ENCODE measurements around the gene CYP3A5. TPM values are rescaled to one million over a fixed set of nuclear protein-coding genes. Genes with fewer than 3 reads are reported as not detected.
"Not testable (repeated sequence)": the region's sequence is repeated elsewhere in the genome, so short reads cannot be mapped to it uniquely, and the experiment has no call there.

Gene CYP3A5
- total RNA-seq, 1 experiment from 2014 or later, result 2.0 TPM

- H2AFZ ChIP-seq; H4K20me1 ChIP-seq (ENCODE audit: insufficient read depth); H3K79me2 ChIP-seq (ENCODE audit: low read depth); POLR2A ChIA-PET (ENCODE audit: unreplicated experiment); H3K9me3 ChIP-seq (ENCODE audit: insufficient read depth, low read depth); H3K9me2 ChIP-seq (ENCODE audit: insufficient read depth); H3K4me2 ChIP-seq; BruUV-seq (replicated peaks); intact Hi-C loops (cut with micrococcal nuclease; ENCODE audit: unreplicated experiment); H3K27me3 ChIP-seq (ENCODE audit: insufficient read depth, low read depth); H3K27ac ChIP-seq; H3K36me3 ChIP-seq (ENCODE audit: low read depth); CTCF ChIA-PET; DNase-seq; H3K4me3 ChIP-seq; H3F3A ChIP-seq (ENCODE audit: insufficient read depth, low read depth): not testable (repeated sequence)
- peaks cover 24% of the 10 kb centered on the region for H3K4me1 ChIP-seq (replicated peaks; ENCODE audit: insufficient read depth)
Observed at GRCh38 chr7:99690918-99691317, 11.1 kb upstream of the CYP3A5 start.

DNA sequence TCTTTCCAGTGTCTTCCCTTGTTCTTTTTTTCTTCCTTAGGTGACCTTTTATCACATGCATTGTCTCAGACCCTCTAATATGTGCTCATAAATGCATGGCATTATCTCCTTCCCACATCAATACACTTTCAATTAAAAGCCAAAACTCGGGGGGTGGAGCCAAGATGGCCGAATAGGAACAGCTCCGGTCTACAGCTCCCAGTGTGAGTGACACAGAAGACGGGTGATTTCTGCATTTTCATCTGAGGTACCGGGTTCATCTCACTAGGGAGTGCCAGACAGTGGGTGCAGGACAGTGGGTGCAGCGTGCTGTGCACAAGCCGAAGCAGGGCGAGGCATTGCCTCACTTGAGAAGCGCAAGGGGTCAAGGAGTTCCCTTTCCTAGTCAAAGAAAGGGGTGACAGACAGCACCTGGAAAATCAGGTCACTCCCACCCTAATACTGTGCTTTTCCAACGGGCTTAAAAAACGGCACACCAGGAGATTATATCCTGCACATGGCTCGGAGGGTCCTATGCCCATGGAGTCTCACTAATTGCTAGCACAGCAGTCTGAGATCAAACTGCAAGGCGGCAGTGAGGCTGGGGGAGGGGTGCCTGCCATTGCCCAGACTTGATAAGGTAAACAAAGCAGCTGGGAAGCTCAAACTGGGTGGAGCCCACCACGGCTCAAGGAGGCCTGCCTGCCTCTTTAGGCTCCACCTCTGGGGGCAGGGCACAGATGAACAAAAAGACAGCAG, 6.2 kb upstream of the CYP3A5 start:
- H3K9me2 ChIP-seq (ENCODE audit: insufficient read depth); H4K20me1 ChIP-seq (ENCODE audit: insufficient read depth); H3K27ac ChIP-seq; BruUV-seq (replicated peaks); H3K36me3 ChIP-seq (ENCODE audit: low read depth); H3F3A ChIP-seq (ENCODE audit: insufficient read depth, low read depth); H3K4me1 ChIP-seq (replicated peaks; ENCODE audit: insufficient read depth); H3K27me3 ChIP-seq (ENCODE audit: insufficient read depth, low read depth); H2AFZ ChIP-seq; DNase-seq; intact Hi-C loops (cut with micrococcal nuclease; ENCODE audit: unreplicated experiment); H3K4me3 ChIP-seq; H3K4me2 ChIP-seq; POLR2A ChIA-PET (ENCODE audit: unreplicated experiment); H3K79me2 ChIP-seq (ENCODE audit: low read depth); H3K9me3 ChIP-seq (ENCODE audit: insufficient read depth, low read depth); CTCF ChIA-PET: not testable (repeated sequence)

DNA sequence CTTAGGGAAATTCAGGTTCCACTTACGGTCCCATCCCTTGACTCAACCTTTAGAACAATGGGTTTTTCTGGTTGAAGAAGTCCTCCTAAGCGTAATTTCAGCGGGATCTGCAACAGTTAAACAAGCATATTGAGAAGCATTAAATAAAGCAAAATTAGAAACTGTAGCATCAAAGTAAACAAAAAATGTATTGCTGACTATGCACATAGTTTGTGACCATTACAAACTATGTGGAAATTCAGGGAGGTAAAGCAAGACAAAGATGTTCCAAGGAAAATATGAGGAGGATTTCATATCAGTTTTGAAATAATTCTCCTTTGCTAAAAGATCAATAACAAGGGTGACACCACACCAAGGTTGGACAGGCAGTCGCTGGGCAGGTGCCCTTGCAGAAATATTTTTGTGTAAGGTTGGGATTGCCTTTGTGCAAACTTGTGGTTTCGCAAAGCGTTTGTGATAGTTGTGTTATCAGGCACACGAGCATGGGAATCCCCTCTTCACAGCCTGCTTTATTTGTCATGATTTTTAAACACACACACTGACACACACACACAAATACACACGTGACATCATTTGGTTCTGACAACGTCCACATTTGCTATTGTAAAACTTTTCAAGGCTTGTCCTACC, 5.4 kb upstream of the CYP3A5 start:
- Histone ChIP-seq H3K27me3 (ENCODE audit: insufficient read depth, low read depth) (no peaks in the 10 kb centered on the region), H3K36me3 (ENCODE audit: low read depth) (no peaks in the 10 kb centered on the region), H3K4me2 (no peak overlapping the region), H2AFZ (no peak overlapping the region), H3K4me3 (no peak overlapping the region), H3K79me2 (ENCODE audit: low read depth) (no peaks in the 10 kb centered on the region), H3K4me1 (replicated peaks; ENCODE audit: insufficient read depth) (no peaks in the 10 kb centered on the region), H3K9me3 (ENCODE audit: insufficient read depth, low read depth) (no peaks in the 10 kb centered on the region), H3K9me2 (ENCODE audit: insufficient read depth) (no peaks in the 10 kb centered on the region), H3F3A (ENCODE audit: insufficient read depth, low read depth) (no peaks in the 10 kb centered on the region), H4K20me1 (ENCODE audit: insufficient read depth) (no peaks in the 10 kb centered on the region), H3K27ac (no peak overlapping the region)
- DNase-seq, result no peak
- intact Hi-C loops (cut with micrococcal nuclease; ENCODE audit: unreplicated experiment), result no loop called here
- no TSS peak for BruUV-seq (replicated peaks)
- POLR2A ChIA-PET (ENCODE audit: unreplicated experiment), result no interaction called here
- TF ChIP-seq, protein P1, sequence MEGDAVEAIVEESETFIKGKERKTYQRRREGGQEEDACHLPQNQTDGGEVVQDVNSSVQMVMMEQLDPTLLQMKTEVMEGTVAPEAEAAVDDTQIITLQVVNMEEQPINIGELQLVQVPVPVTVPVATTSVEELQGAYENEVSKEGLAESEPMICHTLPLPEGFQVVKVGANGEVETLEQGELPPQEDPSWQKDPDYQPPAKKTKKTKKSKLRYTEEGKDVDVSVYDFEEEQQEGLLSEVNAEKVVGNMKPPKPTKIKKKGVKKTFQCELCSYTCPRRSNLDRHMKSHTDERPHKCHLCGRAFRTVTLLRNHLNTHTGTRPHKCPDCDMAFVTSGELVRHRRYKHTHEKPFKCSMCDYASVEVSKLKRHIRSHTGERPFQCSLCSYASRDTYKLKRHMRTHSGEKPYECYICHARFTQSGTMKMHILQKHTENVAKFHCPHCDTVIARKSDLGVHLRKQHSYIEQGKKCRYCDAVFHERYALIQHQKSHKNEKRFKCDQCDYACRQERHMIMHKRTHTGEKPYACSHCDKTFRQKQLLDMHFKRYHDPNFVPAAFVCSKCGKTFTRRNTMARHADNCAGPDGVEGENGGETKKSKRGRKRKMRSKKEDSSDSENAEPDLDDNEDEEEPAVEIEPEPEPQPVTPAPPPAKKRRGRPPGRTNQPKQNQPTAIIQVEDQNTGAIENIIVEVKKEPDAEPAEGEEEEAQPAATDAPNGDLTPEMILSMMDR (conservative IDR thresholded peaks at IDR 0.05), result no peak
- no peak for TF ChIP-seq EZH2 (IDR thresholded peaks at IDR 0.05; ENCODE audit: low read depth)
- CTCF ChIA-PET, result no interaction called here

- peak overlapping the region; percentile 58 for H3K4me2 ChIP-seq
- H3K9me2 ChIP-seq (ENCODE audit: insufficient read depth), result no peaks in the 10 kb centered on the region
- ChIA-PET POLR2A (ENCODE audit: unreplicated experiment) (no interaction called here), CTCF (interaction anchor here (0.6 kb wide), 1 partner anchor 207 kb away, joined by 7 read pairs; no protein-coding TSS in a partner anchor)
- no peaks in the 10 kb centered on the region for H4K20me1 ChIP-seq (ENCODE audit: insufficient read depth)
- BruUV-seq (replicated peaks), result no TSS peak
- peak overlapping the region; percentile 51 for H3K27ac ChIP-seq
- no peaks in the 10 kb centered on the region for H3K36me3 ChIP-seq (ENCODE audit: low read depth)
- H2AFZ ChIP-seq, result peak overlapping the region; percentile 22; the same call in 1 of the 2 replicates
- intact Hi-C loops (cut with micrococcal nuclease; ENCODE audit: unreplicated experiment), result no loop called here
- no peaks in the 10 kb centered on the region for H3K9me3 ChIP-seq (ENCODE audit: insufficient read depth, low read depth)
- peak overlapping the region; percentile 4; the same call in 1 of the 2 replicates for H3K4me3 ChIP-seq
- no peaks in the 10 kb centered on the region for H3F3A ChIP-seq (ENCODE audit: insufficient read depth, low read depth)
- DNase-seq, result peak; percentile 49 to 76
- TF ChIP-seq, protein P1 (conservative IDR thresholded peaks at IDR 0.05), result no peak
- TF ChIP-seq EZH2 (IDR thresholded peaks at IDR 0.05; ENCODE audit: low read depth), result no peak
- no peaks in the 10 kb centered on the region for H3K27me3 ChIP-seq (ENCODE audit: insufficient read depth, low read depth)
- H3K4me1 ChIP-seq (replicated peaks; ENCODE audit: insufficient read depth), result peaks cover 15% of the 10 kb centered on the region
- H3K79me2 ChIP-seq (ENCODE audit: low read depth), result no peaks in the 10 kb centered on the region
Observed at GRCh38 chr7:99679032-99679399, 780 bp downstream of the CYP3A5 start.
